GM12801 (cell line): ENCODE measurements around the gene FBXL13.

Source experiments
- TF ChIP-seq, protein P1 (sequence below): IDR thresholded peaks from one replicate; pipeline ENCODE4 v1.5.1; 2011; ENCODE audit warnings: control low read depth; ENCODE audit not compliant: insufficient read length; ENCODE audit errors: extremely low read depth

FBXL13 gene

DNA sequence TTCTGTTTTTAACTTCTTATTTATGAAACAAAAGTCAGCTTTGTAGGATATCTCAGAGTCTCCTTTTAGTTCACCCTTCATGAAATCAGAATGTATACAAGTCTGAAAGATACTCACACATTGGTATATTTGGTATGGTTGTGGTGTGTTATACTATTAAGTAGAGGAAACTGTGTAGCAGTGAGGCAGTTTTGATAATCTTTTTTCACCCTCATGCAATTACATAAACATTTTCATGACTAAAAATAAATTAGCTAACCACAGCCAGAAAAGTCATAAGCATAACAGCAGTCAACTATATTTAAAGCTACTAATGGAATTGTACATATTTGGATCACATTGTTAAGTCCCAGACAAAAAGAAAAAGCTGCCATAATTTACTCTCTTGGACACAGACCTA is 263.7 kb downstream of the FBXL13 start:
- TF ChIP-seq, protein P1, sequence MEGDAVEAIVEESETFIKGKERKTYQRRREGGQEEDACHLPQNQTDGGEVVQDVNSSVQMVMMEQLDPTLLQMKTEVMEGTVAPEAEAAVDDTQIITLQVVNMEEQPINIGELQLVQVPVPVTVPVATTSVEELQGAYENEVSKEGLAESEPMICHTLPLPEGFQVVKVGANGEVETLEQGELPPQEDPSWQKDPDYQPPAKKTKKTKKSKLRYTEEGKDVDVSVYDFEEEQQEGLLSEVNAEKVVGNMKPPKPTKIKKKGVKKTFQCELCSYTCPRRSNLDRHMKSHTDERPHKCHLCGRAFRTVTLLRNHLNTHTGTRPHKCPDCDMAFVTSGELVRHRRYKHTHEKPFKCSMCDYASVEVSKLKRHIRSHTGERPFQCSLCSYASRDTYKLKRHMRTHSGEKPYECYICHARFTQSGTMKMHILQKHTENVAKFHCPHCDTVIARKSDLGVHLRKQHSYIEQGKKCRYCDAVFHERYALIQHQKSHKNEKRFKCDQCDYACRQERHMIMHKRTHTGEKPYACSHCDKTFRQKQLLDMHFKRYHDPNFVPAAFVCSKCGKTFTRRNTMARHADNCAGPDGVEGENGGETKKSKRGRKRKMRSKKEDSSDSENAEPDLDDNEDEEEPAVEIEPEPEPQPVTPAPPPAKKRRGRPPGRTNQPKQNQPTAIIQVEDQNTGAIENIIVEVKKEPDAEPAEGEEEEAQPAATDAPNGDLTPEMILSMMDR, result no peak

DNA sequence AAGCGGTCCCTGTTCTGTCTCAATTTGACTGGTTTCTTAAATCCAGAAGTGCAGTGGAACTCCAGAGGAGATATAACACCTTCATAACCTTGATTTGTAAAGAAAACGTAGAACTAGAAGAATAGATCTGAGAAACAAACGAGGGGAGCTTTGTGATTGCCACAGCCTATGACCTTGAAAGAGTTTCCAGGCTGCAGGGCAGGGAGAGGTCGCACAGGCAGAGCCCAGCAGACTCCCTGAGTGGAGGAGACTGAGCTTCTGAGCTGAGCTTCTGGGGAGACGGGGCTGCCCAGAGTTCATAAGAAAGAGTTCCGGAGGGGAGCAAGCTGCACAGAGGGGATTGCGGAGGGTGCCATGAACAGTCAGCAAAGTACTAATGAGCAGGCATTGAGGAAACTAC is 268.0 kb downstream of the FBXL13 start:
- TF ChIP-seq, protein P1, result no peak
